Neuronal stem cell (in vitro differentiated cells): ENCODE measurements around the gene PIGL.

Source experiments
- DNase-seq: peaks from one replicate; pipeline ENCODE4 v3.0.0-alpha.2; 2013; ENCODE audit warnings: low spot score
- H2AFZ ChIP-seq: one replicate; pipeline ENCODE4 v1.6.1; 2013; ENCODE audit warnings: mild to moderate bottlenecking, low read length, inconsistent platforms
- H2AK5ac ChIP-seq: 2 replicates; pipeline ENCODE4 v1.6.1; 2013; ENCODE audit warnings: low read depth, mild to moderate bottlenecking, inconsistent platforms, low read length, moderate library complexity, mixed read lengths
- H2BK120ac ChIP-seq: 2 replicates; pipeline ENCODE4 v1.6.1; 2013; ENCODE audit warnings: low read depth, mild to moderate bottlenecking, inconsistent platforms, low read length, moderate library complexity, mixed read lengths
- H2BK12ac ChIP-seq: one replicate; pipeline ENCODE4 v1.6.1; 2013; ENCODE audit warnings: low read length, inconsistent platforms
- H2BK15ac ChIP-seq: 2 replicates; pipeline ENCODE4 v1.6.1; 2013; ENCODE audit warnings: mild to moderate bottlenecking, low read length, inconsistent platforms, mixed read lengths
- H2BK5ac ChIP-seq: one replicate; pipeline ENCODE4 v1.6.1; 2013; ENCODE audit warnings: inconsistent platforms, mild to moderate bottlenecking, low read length, moderate library complexity
- H3K14ac ChIP-seq: one replicate; pipeline ENCODE4 v1.6.1; 2013; ENCODE audit warnings: low read length, inconsistent platforms
- H3K18ac ChIP-seq: 2 replicates; pipeline ENCODE4 v1.6.1; 2013; ENCODE audit warnings: low read length, inconsistent platforms
- H3K23ac ChIP-seq: 2 replicates; pipeline ENCODE4 v1.6.1; 2013; ENCODE audit warnings: low read depth, mild to moderate bottlenecking, mixed read lengths, low read length, inconsistent platforms; ENCODE audit not compliant: poor library complexity
- H3K27ac ChIP-seq: replicated peaks from 3 replicates; pipeline ENCODE4 v1.5.1; 2013; ENCODE audit warnings: low read length, inconsistent platforms
- H3K27me3 ChIP-seq, 3 experiments: 2 replicates each; pipeline ENCODE4 v1.6.1; 2013; ENCODE audit warnings: low read length in 3 of 3, mild to moderate bottlenecking in 2 of 3, inconsistent platforms in 1 of 3, low read depth in 1 of 3, mixed read lengths in 1 of 3, moderate library complexity in 1 of 3; ENCODE audit not compliant: control insufficient read depth in 3 of 3, insufficient read depth in 3 of 3
- H3K36me3 ChIP-seq, 2 donors: replicated peaks in 1 of 2; 2 replicates each; pipeline ENCODE4 v1.6.1; 2013; ENCODE audit warnings: low read length in 2 of 2; ENCODE audit not compliant: control insufficient read depth in 2 of 2, insufficient read depth in 2 of 2
- H3K4ac ChIP-seq: 2 replicates; pipeline ENCODE4 v1.6.1; 2013; ENCODE audit warnings: inconsistent platforms, mild to moderate bottlenecking, low read length, moderate library complexity
- H3K4me1 ChIP-seq, 2 donors: 1 replicate in 1 of 2; 2 replicates in 1 of 2; pipeline ENCODE4 v1.6.1; 2013; ENCODE audit warnings: low read length in 2 of 2, low read depth in 1 of 2; ENCODE audit not compliant: control insufficient read depth in 2 of 2, insufficient read depth in 1 of 2
- H3K4me2 ChIP-seq: one replicate; pipeline ENCODE4 v1.6.1; 2013; ENCODE audit warnings: mild to moderate bottlenecking, low read length, inconsistent platforms; ENCODE audit not compliant: insufficient read depth, poor library complexity, severe bottlenecking
- H3K4me3 ChIP-seq, 2 donors: 2 replicates each; pipeline ENCODE4 v1.5.1; 2013; ENCODE audit warnings: low read length in 2 of 2, mild to moderate bottlenecking in 2 of 2, inconsistent platforms in 1 of 2, moderate library complexity in 1 of 2
- H3K79me1 ChIP-seq: one replicate; pipeline ENCODE4 v1.6.1; 2013; ENCODE audit warnings: low read depth, mild to moderate bottlenecking, inconsistent platforms, low read length, moderate library complexity
- H3K9ac ChIP-seq: one replicate; pipeline ENCODE4 v1.6.1; 2013; ENCODE audit warnings: mild to moderate bottlenecking, low read depth, low read length, inconsistent platforms; ENCODE audit not compliant: poor library complexity
- H3K9me3 ChIP-seq, 2 donors: replicated peaks in 1 of 2; 2 replicates each; pipeline versions ENCODE3 to v1.6.1; 2013; ENCODE audit warnings: low read length in 2 of 2, mild to moderate bottlenecking in 2 of 2, inconsistent platforms in 1 of 2, low read depth in 1 of 2, mixed read lengths in 1 of 2, moderate library complexity in 1 of 2; ENCODE audit not compliant: control insufficient read depth in 2 of 2, insufficient read depth in 1 of 2
- H4K8ac ChIP-seq: one replicate; pipeline ENCODE4 v1.6.1; 2013; ENCODE audit warnings: low read depth, mild to moderate bottlenecking, inconsistent platforms, low read length, moderate library complexity
- H4K91ac ChIP-seq: one replicate; pipeline ENCODE4 v1.6.1; 2013; ENCODE audit warnings: low read length, low read depth, mild to moderate bottlenecking, inconsistent platforms; ENCODE audit not compliant: poor library complexity
- WGBS, 2 donors: extraction: QIAGEN DNeasy Blood & Tissue Kit; methylation state at CpG; one replicate each; pipeline ENCODE4 v1.1.7; 2013; ENCODE audit warnings: missing lambda C conversion rate in 2 of 2, mixed read lengths in 1 of 2; ENCODE audit not compliant: insufficient read length in 2 of 2, insufficient replicate concordance in 1 of 2; ENCODE audit errors: extremely low coverage in 2 of 2; 5-methylcytosine and 5-hydroxymethylcytosine counted together

PIGL gene

GRCh38 chr17:16342979-16343378, 126.0 kb downstream of the PIGL start:
- Histone ChIP-seq H2BK120ac (no peak overlapping the region), H3K23ac (peak overlapping the region; percentile 68), H3K4me2 (no peak overlapping the region), H3K36me3 (peaks cover 27 to 49% of the 10 kb centered on the region in 2 donors), H2BK5ac (no peak overlapping the region), H3K9ac (no peak overlapping the region), H3K9me3 (no peaks in the 10 kb centered on the region), H3K4me3 (no peak overlapping the region), H2BK12ac (no peak overlapping the region), H4K91ac (no peak overlapping the region), H3K4me1 (no peaks in the 10 kb centered on the region), H3K4ac (no peak overlapping the region), H3K14ac (no peak overlapping the region), H3K18ac (no peak overlapping the region), H2AK5ac (no peak overlapping the region), H3K27me3 (no peaks in the 10 kb centered on the region), H4K8ac (no peak overlapping the region), H3K79me1 (no peaks in the 10 kb centered on the region), H3K27ac (no peak overlapping the region), H2AFZ (no peak overlapping the region), H2BK15ac (no peak overlapping the region)
- WGBS, 2 donors, result no CpG with 5 or more reads among the region's 4 CpGs
- DNase-seq, result no peak

GRCh38 chr17:16343569-16343968, 126.6 kb downstream of the PIGL start:
- no peak overlapping the region for H3K4me3 ChIP-seq
- no peak overlapping the region for H3K4me2 ChIP-seq
- H2BK120ac ChIP-seq, result no peak overlapping the region
- no peak overlapping the region for H3K27ac ChIP-seq
- no peak overlapping the region for H3K4ac ChIP-seq
- no peak overlapping the region for H4K91ac ChIP-seq
- H3K9me3 ChIP-seq, result no peaks in the 10 kb centered on the region
- H2AK5ac ChIP-seq, result no peak overlapping the region
- H3K18ac ChIP-seq, result no peak overlapping the region
- no peak overlapping the region for H3K23ac ChIP-seq
- H3K36me3 ChIP-seq, result peaks cover 31 to 54% of the 10 kb centered on the region in 2 donors
- no peak for DNase-seq
- H2BK5ac ChIP-seq, result no peak overlapping the region
- WGBS, 2 donors, result no CpG with 5 or more reads among the region's 3 CpGs
- H3K9ac ChIP-seq, result no peak overlapping the region
- H3K4me1 ChIP-seq, result peaks cover 0 to under 1% of the 10 kb centered on the region in 2 donors
- H3K27me3 ChIP-seq, result no peaks in the 10 kb centered on the region
- no peak overlapping the region for H3K14ac ChIP-seq
- H4K8ac ChIP-seq, result no peak overlapping the region
- peaks cover under 1% of the 10 kb centered on the region for H3K79me1 ChIP-seq
- H2BK15ac ChIP-seq, result no peak overlapping the region
- H2AFZ ChIP-seq, result no peak overlapping the region
- no peak overlapping the region for H2BK12ac ChIP-seq

- H2AFZ ChIP-seq, result no peak overlapping the region
- WGBS, 2 donors, result no CpG with 5 or more reads among the region's 5 CpGs
These were observed 128.6 kb downstream of the PIGL start for GRCh38 chr17:16345565-16345964.

GRCh38 chr17:16346721-16347271, 129.8 kb downstream of the PIGL start:
- no peaks in the 10 kb centered on the region for H3K27me3 ChIP-seq
- H4K91ac ChIP-seq, result no peak overlapping the region
- H2BK120ac ChIP-seq, result no peak overlapping the region
- no peaks in the 10 kb centered on the region for H3K9me3 ChIP-seq
- H2AFZ ChIP-seq, result no peak overlapping the region
- no peak overlapping the region for H4K8ac ChIP-seq
- no peak overlapping the region for H2AK5ac ChIP-seq
- no peak overlapping the region for H3K9ac ChIP-seq
- H3K4me1 ChIP-seq, result peaks cover 0 to 4% of the 10 kb centered on the region in 2 donors
- no CpG with 5 or more reads among the region's 6 CpGs for WGBS, 2 donors
- H3K27ac ChIP-seq, result no peak overlapping the region
- H3K36me3 ChIP-seq, result peaks cover 42 to 69% of the 10 kb centered on the region in 2 donors
- H3K4me2 ChIP-seq, result no peak overlapping the region
- H2BK12ac ChIP-seq, result no peak overlapping the region
- no peak overlapping the region for H3K14ac ChIP-seq
- DNase-seq, result no peak
- no peak overlapping the region for H3K4ac ChIP-seq
- no peak overlapping the region for H2BK5ac ChIP-seq
- peaks cover 6% of the 10 kb centered on the region for H3K79me1 ChIP-seq
- no peak overlapping the region for H3K18ac ChIP-seq
- no peak overlapping the region for H3K4me3 ChIP-seq
- no peak overlapping the region for H3K23ac ChIP-seq
- no peak overlapping the region for H2BK15ac ChIP-seq

More at GRCh38 chr17:16345565-16345964, 128.6 kb downstream of the PIGL start:
- Histone ChIP-seq H3K9ac (no peak overlapping the region), H3K4me2 (no peak overlapping the region), H3K23ac (no peak overlapping the region), H3K27ac (no peak overlapping the region), H2BK5ac (no peak overlapping the region), H3K4me1 (peaks cover 0 to 2% of the 10 kb centered on the region in 2 donors), H3K18ac (no peak overlapping the region), H2BK15ac (no peak overlapping the region), H2BK12ac (no peak overlapping the region), H3K4ac (no peak overlapping the region), H3K4me3 (no peak overlapping the region), H3K36me3 (peaks cover 42 to 69% of the 10 kb centered on the region in 2 donors), H3K79me1 (peaks cover 6% of the 10 kb centered on the region), H4K8ac (no peak overlapping the region), H3K14ac (no peak overlapping the region), H2BK120ac (no peak overlapping the region), H4K91ac (no peak overlapping the region), H3K9me3 (no peaks in the 10 kb centered on the region), H2AK5ac (no peak overlapping the region), H3K27me3 (no peaks in the 10 kb centered on the region)
- DNase-seq, result no peak
